Ishikawa (cell line): ENCODE data around the gene GLIS1.

Experiments used
- CEBPB ChIP-seq: IDR thresholded peaks from 2 replicates; pipeline ENCODE4 v1.6.1; 2012
- CREB1 ChIP-seq: IDR thresholded peaks from 2 replicates; pipeline ENCODE4 v1.6.1; 2012; ENCODE audit warnings: low read depth
- EGR1 ChIP-seq: IDR thresholded peaks from 2 replicates; pipeline ENCODE4 v1.6.1; 2012
- EP300 ChIP-seq: IDR thresholded peaks from 2 replicates; pipeline ENCODE4 v1.6.1; 2012; ENCODE audit warnings: borderline replicate concordance
- FOXM1 ChIP-seq: IDR thresholded peaks from 2 replicates; pipeline ENCODE4 v1.6.1; 2012; ENCODE audit warnings: low read depth, borderline replicate concordance
- MAX ChIP-seq: IDR thresholded peaks from 2 replicates; pipeline ENCODE4 v1.6.1; 2012
- NFIC ChIP-seq: IDR thresholded peaks from 2 replicates; pipeline ENCODE4 v1.6.1; 2012
- RAD21 ChIP-seq: IDR thresholded peaks from 2 replicates; pipeline ENCODE4 v1.6.1; 2012; ENCODE audit warnings: low read depth
- REST ChIP-seq: IDR thresholded peaks from 2 replicates; pipeline ENCODE4 v1.6.1; 2012; ENCODE audit warnings: low read depth, mild to moderate bottlenecking
- TAF1 ChIP-seq: IDR thresholded peaks from 2 replicates; pipeline ENCODE4 v1.6.1; 2012; ENCODE audit warnings: low read depth, mild to moderate bottlenecking
- TCF12 ChIP-seq: IDR thresholded peaks from 2 replicates; pipeline ENCODE4 v1.6.1; 2012; ENCODE audit warnings: low read depth
- TEAD4 ChIP-seq: IDR thresholded peaks from 2 replicates; pipeline ENCODE4 v1.6.1; 2012
- USF1 ChIP-seq: IDR thresholded peaks from 2 replicates; pipeline ENCODE4 v1.6.1; 2012
- YY1 ChIP-seq: IDR thresholded peaks from 2 replicates; pipeline ENCODE4 v1.6.1; 2012; ENCODE audit warnings: low read depth
- ZBTB7A ChIP-seq: IDR thresholded peaks from 2 replicates; pipeline ENCODE4 v1.6.1; 2012; ENCODE audit warnings: low read depth

The GLIS1 gene

GRCh38 chr1:53518775-53519174 is 220.2 kb downstream of the GLIS1 start:
- TF ChIP-seq MAX (no peak), TCF12 (no peak), FOXM1 (no peak), EGR1 (no peak), RAD21 (no peak), EP300 (no peak), USF1 (no peak), TEAD4 (no peak)

- no peak for TF ChIP-seq TAF1
- no peak for TF ChIP-seq TCF12
- TF ChIP-seq ZBTB7A = no peak
- TF ChIP-seq RAD21 = no peak
- no peak for TF ChIP-seq USF1
- no peak for TF ChIP-seq TEAD4
Observed at GRCh38 chr1:53517821-53518352, 221.1 kb downstream of the GLIS1 start.

GRCh38 chr1:53517109-53517508 is 221.9 kb downstream of the GLIS1 start:
- no peak for TF ChIP-seq ZBTB7A
- TF ChIP-seq RAD21 = no peak
- TF ChIP-seq USF1 = no peak
- TF ChIP-seq FOXM1 = no peak
- TF ChIP-seq MAX = no peak
- no peak for TF ChIP-seq TAF1
- TF ChIP-seq TCF12 = no peak
- TF ChIP-seq CEBPB = no peak
- no peak for TF ChIP-seq CREB1
- TF ChIP-seq NFIC = no peak

- TF ChIP-seq MAX (no peak), RAD21 (no peak)
Observed at GRCh38 chr1:53516181-53516580, 222.8 kb downstream of the GLIS1 start.

- no peak for TF ChIP-seq CEBPB
- no peak for TF ChIP-seq RAD21
- no peak for TF ChIP-seq EP300
Observed at GRCh38 chr1:53514436-53514835, 224.5 kb downstream of the GLIS1 start.

GRCh38 chr1:53513846-53514245 is 225.1 kb downstream of the GLIS1 start:
- TF ChIP-seq CEBPB (no peak), RAD21 (no peak), ZBTB7A (no peak), REST (no peak), EGR1 (no peak), CREB1 (no peak), NFIC (no peak), USF1 (no peak), TCF12 (no peak), TEAD4 (no peak), YY1 (no peak), FOXM1 (no peak), EP300 (no peak), TAF1 (no peak), MAX (no peak)
